ENCODE results near the gene CHST13. TPM values are rescaled to one million over a fixed set of nuclear protein-coding genes. Genes with fewer than 3 reads are reported as not detected.
A peak's percentile ranks its signal among the peaks of the same experiment; 100 is the strongest.

The CHST13 gene
- total RNA-seq, 2 experiments from 2014 or later = not detected

GRCh38 chr3:126553284-126554084, 29.5 kb downstream of the CHST13 start:
- no peak overlapping the region for H3K27ac Mint-ChIP-seq
- DNase-seq = peak; percentile 7
- CTCF ChIA-PET = no interaction called here

GRCh38 chr3:126554560-126555525, 30.9 kb downstream of the CHST13 start:
- ChIA-PET CTCF (no interaction called here), POLR2A (no interaction called here)
- Mint-ChIP-seq H3K9me3 (no peaks in the 10 kb centered on the region), H3K27me3 (no peaks in the 10 kb centered on the region), H3K36me3 (no peaks in the 10 kb centered on the region), H3K4me1 (ENCODE audit: low read depth) (no peaks in the 10 kb centered on the region), H3K27ac (no peak overlapping the region), H3K4me3 (no peak overlapping the region)
- intact Hi-C loops (cut with micrococcal nuclease) = no loop called here
- peak; percentile 4 for DNase-seq

More at GRCh38 chr3:126553284-126554084, 29.5 kb downstream of the CHST13 start:
- Mint-ChIP-seq H3K4me3 (no peak overlapping the region), H3K27me3 (peaks cover 2% of the 10 kb centered on the region), H3K4me1 (ENCODE audit: low read depth) (no peaks in the 10 kb centered on the region), H3K36me3 (no peaks in the 10 kb centered on the region), H3K9me3 (no peaks in the 10 kb centered on the region)
- intact Hi-C loops (cut with micrococcal nuclease) = no loop called here
- POLR2A ChIA-PET = no interaction called here

GRCh38 chr3:126555795-126556636, 32.1 kb downstream of the CHST13 start:
- no peaks in the 10 kb centered on the region for H3K36me3 Mint-ChIP-seq
- POLR2A ChIA-PET = no interaction called here
- H3K9me3 Mint-ChIP-seq = no peaks in the 10 kb centered on the region
- H3K27me3 Mint-ChIP-seq = no peaks in the 10 kb centered on the region
- no peaks in the 10 kb centered on the region for H3K4me1 Mint-ChIP-seq (ENCODE audit: low read depth)
- DNase-seq = peak; percentile 7
- CTCF ChIA-PET = no interaction called here
- no peak overlapping the region for H3K4me3 Mint-ChIP-seq
- intact Hi-C loops (cut with micrococcal nuclease) = no loop called here
- no peak overlapping the region for H3K27ac Mint-ChIP-seq

- peaks cover 2% of the 10 kb centered on the region for H3K9me3 Mint-ChIP-seq
- CTCF ChIA-PET = no interaction called here
- H3K4me3 Mint-ChIP-seq = no peak overlapping the region
- DNase-seq = no peak
- POLR2A ChIA-PET = no interaction called here
- no peak overlapping the region for H3K27ac Mint-ChIP-seq
- intact Hi-C loops (cut with micrococcal nuclease) = no loop called here
- H3K36me3 Mint-ChIP-seq = no peaks in the 10 kb centered on the region
- H3K4me1 Mint-ChIP-seq (ENCODE audit: low read depth) = no peaks in the 10 kb centered on the region
- peaks cover 2% of the 10 kb centered on the region for H3K27me3 Mint-ChIP-seq
These were observed 32.9 kb downstream of the CHST13 start for GRCh38 chr3:126556637-126557414.

GRCh38 chr3:126557415-126557745, 33.4 kb downstream of the CHST13 start:
- intact Hi-C loops (cut with micrococcal nuclease) = no loop called here
- Mint-ChIP-seq H3K27ac (no peak overlapping the region), H3K4me1 (ENCODE audit: low read depth) (no peaks in the 10 kb centered on the region), H3K36me3 (no peaks in the 10 kb centered on the region), H3K4me3 (no peak overlapping the region), H3K9me3 (peaks cover 2% of the 10 kb centered on the region), H3K27me3 (peaks cover 2% of the 10 kb centered on the region)
- POLR2A ChIA-PET = no interaction called here
- CTCF ChIA-PET = no interaction called here
- DNase-seq = peak; percentile 6

- Mint-ChIP-seq H3K4me1 (ENCODE audit: low read depth) (no peaks in the 10 kb centered on the region), H3K9me3 (peaks cover 5% of the 10 kb centered on the region), H3K4me3 (no peak overlapping the region), H3K36me3 (no peaks in the 10 kb centered on the region), H3K27me3 (peaks cover 2% of the 10 kb centered on the region), H3K27ac (no peak overlapping the region)
- intact Hi-C loops (cut with micrococcal nuclease) = no loop called here
- POLR2A ChIA-PET = no interaction called here
- no peak for DNase-seq
- CTCF ChIA-PET = no interaction called here
These were observed 33.8 kb downstream of the CHST13 start for GRCh38 chr3:126557761-126558160.

GRCh38 chr3:126558336-126559071, 34.5 kb downstream of the CHST13 start, which contains the start of gene C3orf22:
Gene C3orf22, minus strand, starts transcription at chr3:126558932. Its CDS starts 5,542 bp downstream, at chr3:126553390.
- Mint-ChIP-seq H3K27me3 (peaks cover 2% of the 10 kb centered on the region), H3K9me3 (peaks cover 13% of the 10 kb centered on the region), H3K27ac (no peak within 1 kb of the TSS), H3K36me3 (no peaks in the 10 kb centered on the region), H3K4me3 (no peak within 1 kb of the TSS), H3K4me1 (ENCODE audit: low read depth) (no peaks in the 10 kb centered on the region)
- peak; percentile 4 for DNase-seq
- CTCF ChIA-PET = no interaction called here
- POLR2A ChIA-PET = no interaction called here
- intact Hi-C loops (cut with micrococcal nuclease) = no loop called here

- no peaks in the 10 kb centered on the region for H3K36me3 Mint-ChIP-seq
- H3K9me3 Mint-ChIP-seq = peaks cover 13% of the 10 kb centered on the region
- H3K27ac Mint-ChIP-seq = no peak overlapping the region
- CTCF ChIA-PET = interaction anchor here (2.2 kb wide), 1 partner anchor 40 kb away, joined by 7 read pairs; no protein-coding TSS in a partner anchor
- POLR2A ChIA-PET = no interaction called here
- H3K4me1 Mint-ChIP-seq (ENCODE audit: low read depth) = no peaks in the 10 kb centered on the region
- no peak for DNase-seq
- intact Hi-C loops (cut with micrococcal nuclease) = no loop called here
- no peak overlapping the region for H3K4me3 Mint-ChIP-seq
- H3K27me3 Mint-ChIP-seq = peaks cover 14% of the 10 kb centered on the region
These were observed 38.9 kb downstream of the CHST13 start for GRCh38 chr3:126562737-126563276.

- intact Hi-C loops (cut with micrococcal nuclease) = no loop called here
- no peak for DNase-seq
- POLR2A ChIA-PET = no interaction called here
- Mint-ChIP-seq H3K9me3 (peaks cover 7% of the 10 kb centered on the region), H3K36me3 (no peaks in the 10 kb centered on the region), H3K27ac (no peak overlapping the region), H3K4me3 (no peak overlapping the region), H3K4me1 (ENCODE audit: low read depth) (no peaks in the 10 kb centered on the region), H3K27me3 (peaks cover 12% of the 10 kb centered on the region)
- CTCF ChIA-PET = no interaction called here
These were observed 43.9 kb downstream of the CHST13 start for GRCh38 chr3:126567696-126568438.

GRCh38 chr3:126568776-126569342, 44.9 kb downstream of the CHST13 start:
- Mint-ChIP-seq H3K4me1 (ENCODE audit: low read depth) (no peaks in the 10 kb centered on the region), H3K27me3 (peaks cover 12% of the 10 kb centered on the region), H3K9me3 (no peaks in the 10 kb centered on the region), H3K4me3 (no peak overlapping the region), H3K27ac (no peak overlapping the region), H3K36me3 (no peaks in the 10 kb centered on the region)
- ChIA-PET CTCF (no interaction called here), POLR2A (no interaction called here)
- no peak for DNase-seq
- intact Hi-C loops (cut with micrococcal nuclease) = no loop called here

Measured in activated CD4-positive, alpha-beta memory T cell treated with anti-CD3 and anti-CD28 coated beads for 36 hours (primary cell).